ENCODE data around the gene MAPK8IP3.

The MAPK8IP3 gene, protein sequence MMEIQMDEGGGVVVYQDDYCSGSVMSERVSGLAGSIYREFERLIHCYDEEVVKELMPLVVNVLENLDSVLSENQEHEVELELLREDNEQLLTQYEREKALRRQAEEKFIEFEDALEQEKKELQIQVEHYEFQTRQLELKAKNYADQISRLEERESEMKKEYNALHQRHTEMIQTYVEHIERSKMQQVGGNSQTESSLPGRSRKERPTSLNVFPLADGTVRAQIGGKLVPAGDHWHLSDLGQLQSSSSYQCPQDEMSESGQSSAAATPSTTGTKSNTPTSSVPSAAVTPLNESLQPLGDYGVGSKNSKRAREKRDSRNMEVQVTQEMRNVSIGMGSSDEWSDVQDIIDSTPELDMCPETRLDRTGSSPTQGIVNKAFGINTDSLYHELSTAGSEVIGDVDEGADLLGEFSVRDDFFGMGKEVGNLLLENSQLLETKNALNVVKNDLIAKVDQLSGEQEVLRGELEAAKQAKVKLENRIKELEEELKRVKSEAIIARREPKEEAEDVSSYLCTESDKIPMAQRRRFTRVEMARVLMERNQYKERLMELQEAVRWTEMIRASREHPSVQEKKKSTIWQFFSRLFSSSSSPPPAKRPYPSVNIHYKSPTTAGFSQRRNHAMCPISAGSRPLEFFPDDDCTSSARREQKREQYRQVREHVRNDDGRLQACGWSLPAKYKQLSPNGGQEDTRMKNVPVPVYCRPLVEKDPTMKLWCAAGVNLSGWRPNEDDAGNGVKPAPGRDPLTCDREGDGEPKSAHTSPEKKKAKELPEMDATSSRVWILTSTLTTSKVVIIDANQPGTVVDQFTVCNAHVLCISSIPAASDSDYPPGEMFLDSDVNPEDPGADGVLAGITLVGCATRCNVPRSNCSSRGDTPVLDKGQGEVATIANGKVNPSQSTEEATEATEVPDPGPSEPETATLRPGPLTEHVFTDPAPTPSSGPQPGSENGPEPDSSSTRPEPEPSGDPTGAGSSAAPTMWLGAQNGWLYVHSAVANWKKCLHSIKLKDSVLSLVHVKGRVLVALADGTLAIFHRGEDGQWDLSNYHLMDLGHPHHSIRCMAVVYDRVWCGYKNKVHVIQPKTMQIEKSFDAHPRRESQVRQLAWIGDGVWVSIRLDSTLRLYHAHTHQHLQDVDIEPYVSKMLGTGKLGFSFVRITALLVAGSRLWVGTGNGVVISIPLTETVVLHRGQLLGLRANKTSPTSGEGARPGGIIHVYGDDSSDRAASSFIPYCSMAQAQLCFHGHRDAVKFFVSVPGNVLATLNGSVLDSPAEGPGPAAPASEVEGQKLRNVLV (N-terminal part only)

DNA sequence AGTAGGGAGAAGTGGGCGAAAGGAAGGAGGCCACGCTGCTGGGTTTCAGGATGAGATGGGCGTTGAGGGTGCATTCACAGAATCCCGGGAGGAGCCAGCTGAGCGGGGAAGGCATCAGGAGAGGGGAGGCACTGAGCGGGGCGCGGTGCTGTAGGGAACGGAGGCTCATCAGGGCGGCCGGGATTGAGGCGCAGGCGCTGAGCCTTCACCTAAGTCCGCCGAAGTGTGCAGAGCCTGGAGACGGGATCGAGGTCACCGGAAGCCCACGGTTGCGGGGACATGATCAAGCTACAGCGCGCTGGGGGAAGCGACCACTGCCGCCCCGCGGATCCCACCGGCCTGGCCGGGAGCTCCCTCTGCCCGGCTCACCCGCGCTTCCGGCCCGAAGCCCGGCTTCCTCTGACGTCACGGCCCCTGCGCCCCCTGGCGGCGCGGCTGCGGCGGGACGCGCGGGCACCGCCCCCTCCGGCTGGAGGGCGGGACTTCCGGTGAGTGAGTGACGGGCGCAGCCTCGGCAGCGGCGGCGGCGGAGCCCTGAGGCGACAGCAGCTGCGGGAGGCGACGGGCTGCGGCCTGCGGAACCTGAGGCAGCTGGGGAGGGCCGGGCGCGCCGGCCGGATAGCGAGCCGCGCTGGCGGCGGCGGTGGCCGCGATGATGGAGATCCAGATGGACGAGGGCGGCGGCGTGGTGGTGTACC is at the start of gene MAPK8IP3:
Gene MAPK8IP3, plus strand, starts transcription at position 508 of the 698 bp plus-strand sequence. Its CDS starts 145 bp downstream, at position 653.
- peak; percentile 30 to 57 for DNase-seq

GRCh38 chr16:1656808-1657617 is 49.0 kb upstream of the MAPK8IP3 start:
- DNase-seq = no peak

DNA sequence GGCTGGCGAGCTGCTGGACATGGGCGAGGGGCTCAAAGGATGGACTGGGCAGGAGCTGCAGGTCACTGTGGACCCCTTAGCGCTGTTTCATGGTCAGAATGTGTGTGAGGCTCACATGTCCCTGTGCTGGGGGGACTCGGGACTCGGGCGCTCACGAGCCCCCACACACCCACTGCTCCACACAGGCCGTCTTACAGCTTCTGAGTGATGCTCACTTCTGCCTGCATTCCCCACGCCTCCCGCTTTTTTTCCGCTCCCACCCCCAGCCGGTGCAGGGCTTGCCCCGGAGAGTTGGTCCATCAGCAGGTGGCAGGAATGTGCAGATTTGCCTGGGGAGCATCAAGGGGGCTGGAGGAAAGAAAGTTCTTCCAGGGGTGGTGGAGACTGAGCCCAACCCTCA is 48.2 kb upstream of the MAPK8IP3 start:
- DNase-seq = no peak

DNA sequence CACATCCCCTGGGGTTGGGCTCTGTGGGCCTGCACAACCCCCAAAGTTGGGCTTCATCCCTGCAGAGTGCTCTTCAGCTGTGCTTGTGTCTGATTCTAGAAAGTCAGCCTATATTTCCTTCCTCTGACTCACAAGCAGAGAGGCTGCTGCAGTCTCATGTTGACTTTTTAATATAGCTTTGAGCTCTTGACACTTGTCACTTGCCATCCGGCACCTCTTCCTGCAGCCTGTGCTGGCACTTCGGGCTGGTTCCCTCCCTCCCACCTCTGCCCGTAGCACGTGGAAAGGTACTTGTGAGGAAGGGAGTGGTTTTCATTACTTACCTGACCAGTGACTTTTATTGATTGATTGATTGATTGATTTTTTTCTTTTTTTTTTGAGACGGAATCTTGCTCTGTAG is 47.0 kb upstream of the MAPK8IP3 start:
- no peak for DNase-seq

GRCh38 chr16:1661826-1662225 is 44.2 kb upstream of the MAPK8IP3 start:
- DNase-seq = no peak

DNA sequence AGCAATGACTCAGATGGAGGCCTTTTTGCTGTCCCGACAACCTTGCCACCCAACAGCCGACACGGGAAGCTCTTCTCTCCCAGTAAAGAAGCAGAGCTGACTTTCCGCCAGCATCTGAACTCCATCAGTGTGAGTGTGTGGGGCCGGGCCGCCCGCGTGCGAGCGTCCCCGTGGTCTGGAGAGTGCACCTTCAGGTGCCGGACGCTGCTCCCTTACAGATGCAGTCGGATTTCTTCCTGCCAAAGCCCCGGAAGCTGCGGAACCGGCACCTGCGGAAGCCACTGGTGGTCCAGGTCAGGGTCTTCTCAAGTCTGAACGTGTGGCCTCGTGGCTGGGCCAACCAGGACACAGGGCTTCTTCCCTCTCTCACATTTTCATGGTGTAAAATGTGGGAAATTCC is 43.5 kb upstream of the MAPK8IP3 start:
- DNase-seq = no peak

- no peak for DNase-seq
These were observed 40.2 kb upstream of the MAPK8IP3 start for GRCh38 chr16:1665829-1666228.

DNA sequence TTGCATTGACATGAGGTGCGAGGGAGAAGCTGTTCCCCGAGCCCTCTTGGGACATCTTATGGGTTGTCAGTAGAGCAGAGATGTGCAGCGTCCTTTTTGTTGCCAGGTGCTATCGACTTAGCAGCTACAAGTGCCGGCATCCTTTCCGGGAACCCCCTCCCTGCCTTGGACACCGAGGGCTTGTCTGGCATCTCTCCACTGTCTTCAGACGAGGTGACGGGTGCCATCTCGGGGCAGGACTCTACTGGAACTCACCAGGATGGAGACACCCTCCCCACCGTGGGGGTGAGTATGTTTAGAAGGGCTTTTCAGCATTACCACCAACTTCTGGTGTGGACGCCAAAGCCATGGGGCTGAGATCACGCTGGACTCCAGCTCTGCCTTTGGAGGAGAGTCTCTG is 39.7 kb upstream of the MAPK8IP3 start:
- no peak for DNase-seq

GRCh38 chr16:1667271-1667670 is 38.7 kb upstream of the MAPK8IP3 start:
- DNase-seq = no peak

DNA sequence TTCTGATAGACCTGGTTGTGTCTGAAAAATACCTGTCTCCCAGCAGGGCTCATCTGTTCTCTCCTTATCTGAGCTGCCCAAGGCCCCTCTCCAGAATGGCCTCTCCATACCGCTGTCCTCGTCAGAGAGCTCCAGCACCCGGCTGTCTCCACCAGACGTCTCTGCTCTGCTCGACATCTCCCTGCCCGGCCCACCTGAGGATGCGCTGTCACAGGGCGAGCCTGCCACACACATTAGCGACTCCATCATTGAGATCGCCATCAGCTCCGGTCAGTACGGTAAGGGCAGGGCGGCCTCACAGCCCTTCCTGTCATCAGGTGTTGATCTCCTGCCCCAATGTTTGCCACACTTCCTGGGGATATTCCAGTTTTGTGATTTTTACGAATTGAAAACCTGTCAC is 38.1 kb upstream of the MAPK8IP3 start:
- no peak for DNase-seq

GRCh38 chr16:1668612-1669319 is 37.2 kb upstream of the MAPK8IP3 start:
- DNase-seq = no peak

GRCh38 chr16:1669698-1670097 is 36.3 kb upstream of the MAPK8IP3 start:
- no peak for DNase-seq

DNA sequence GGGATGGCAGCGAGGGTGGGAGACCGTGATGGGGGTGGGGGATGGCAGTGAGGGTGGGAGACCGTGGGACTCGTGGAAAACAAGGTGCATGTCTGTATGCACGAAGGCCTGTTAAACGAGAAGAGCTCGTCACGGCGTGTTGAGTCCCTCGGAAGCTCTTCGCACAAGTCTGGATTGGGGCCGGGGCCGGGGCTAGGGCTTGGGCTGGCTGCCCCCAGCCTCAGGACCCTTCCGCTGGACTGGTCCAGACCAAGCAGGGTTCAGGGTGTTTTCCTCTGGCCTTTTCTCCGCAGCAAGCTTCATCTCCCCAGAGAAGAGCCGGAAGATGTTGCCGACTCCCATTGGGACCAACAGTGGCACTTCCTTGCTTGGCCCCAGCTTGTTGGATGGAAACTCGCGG is 35.6 kb upstream of the MAPK8IP3 start:
- no peak for DNase-seq

GRCh38 chr16:1670866-1671265 is 35.1 kb upstream of the MAPK8IP3 start:
- no peak for DNase-seq

DNA sequence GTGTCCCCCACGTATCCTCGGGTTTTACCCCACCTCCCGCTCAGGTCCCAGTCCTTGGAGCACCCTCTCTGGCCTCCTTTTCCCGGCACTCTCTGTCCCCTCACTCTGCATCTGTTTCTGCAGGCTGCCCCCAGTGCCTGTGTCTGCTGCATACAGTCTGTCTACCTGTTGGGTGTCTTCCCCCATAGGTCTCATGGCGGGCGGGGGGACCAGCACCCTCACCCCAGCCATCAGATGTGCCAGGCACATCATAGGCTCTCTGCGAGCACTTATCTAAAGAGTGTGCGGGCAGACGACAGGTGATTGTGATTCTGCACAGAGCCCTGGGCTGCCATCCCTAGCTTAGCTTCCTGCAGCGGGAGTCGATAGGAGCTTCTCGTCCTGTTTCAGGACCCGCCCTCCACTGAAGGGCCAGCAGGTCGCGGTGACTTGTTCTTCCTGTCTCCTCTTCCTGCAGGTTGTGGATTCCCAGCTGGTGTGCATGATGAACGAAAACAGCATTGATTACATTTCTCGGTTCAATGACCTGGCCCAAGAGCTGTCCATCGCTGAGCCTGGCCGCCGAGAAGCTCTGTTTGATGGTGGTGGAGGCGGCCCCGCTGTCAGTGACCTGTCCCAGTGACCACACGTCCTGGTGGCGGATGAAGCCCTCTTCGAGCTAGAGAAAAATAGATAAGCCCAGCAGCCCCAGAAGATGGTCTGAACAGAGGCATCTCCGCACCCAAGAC is 32.4 kb upstream of the MAPK8IP3 start:
- no peak for DNase-seq

- DNase-seq = no peak
These were observed 31.7 kb upstream of the MAPK8IP3 start for GRCh38 chr16:1674306-1674705.

- DNase-seq = no peak
These were observed 31.0 kb upstream of the MAPK8IP3 start for GRCh38 chr16:1674751-1675664.

DNA sequence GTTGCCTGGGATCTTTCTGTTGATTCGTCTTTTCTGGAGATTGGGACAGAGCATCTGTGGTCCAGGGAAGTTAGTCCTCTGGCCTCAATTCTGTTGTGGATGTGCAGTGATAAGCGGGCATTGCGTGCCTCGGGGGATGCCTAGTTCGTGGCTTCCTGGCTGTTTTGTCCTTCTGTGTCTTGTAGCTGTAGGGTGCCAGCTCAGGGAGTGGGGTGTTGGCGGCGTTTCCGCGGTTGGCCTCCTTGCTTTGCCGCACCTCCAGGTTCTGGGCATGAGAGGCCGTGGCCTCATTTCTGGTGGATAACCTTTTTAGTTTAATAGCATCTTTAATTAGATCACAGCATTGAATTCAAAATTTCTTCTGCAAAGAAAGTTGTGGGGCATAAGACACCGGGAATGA is 29.3 kb upstream of the MAPK8IP3 start:
- no peak for DNase-seq

GRCh38 chr16:1677339-1677738 is 28.7 kb upstream of the MAPK8IP3 start:
- no peak for DNase-seq
